ENCODE data around the gene LMNA.

DNA sequence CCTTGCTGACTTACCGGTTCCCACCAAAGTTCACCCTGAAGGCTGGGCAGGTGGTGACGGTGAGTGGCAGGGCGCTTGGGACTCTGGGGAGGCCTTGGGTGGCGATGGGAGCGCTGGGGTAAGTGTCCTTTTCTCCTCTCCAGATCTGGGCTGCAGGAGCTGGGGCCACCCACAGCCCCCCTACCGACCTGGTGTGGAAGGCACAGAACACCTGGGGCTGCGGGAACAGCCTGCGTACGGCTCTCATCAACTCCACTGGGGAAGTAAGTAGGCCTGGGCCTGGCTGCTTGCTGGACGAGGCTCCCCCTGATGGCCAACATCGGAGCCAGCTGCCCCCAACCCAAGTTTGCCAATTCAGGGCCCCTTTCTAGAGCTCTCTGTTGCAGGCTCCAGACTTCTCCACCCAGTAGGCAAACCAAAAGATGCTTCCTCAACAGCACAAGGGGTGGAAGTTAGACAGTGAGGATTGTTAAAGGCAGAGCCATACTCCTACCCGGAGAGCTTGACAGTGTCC is 22.5 kb downstream of the LMNA start:
- TF ChIP-seq, protein P1, sequence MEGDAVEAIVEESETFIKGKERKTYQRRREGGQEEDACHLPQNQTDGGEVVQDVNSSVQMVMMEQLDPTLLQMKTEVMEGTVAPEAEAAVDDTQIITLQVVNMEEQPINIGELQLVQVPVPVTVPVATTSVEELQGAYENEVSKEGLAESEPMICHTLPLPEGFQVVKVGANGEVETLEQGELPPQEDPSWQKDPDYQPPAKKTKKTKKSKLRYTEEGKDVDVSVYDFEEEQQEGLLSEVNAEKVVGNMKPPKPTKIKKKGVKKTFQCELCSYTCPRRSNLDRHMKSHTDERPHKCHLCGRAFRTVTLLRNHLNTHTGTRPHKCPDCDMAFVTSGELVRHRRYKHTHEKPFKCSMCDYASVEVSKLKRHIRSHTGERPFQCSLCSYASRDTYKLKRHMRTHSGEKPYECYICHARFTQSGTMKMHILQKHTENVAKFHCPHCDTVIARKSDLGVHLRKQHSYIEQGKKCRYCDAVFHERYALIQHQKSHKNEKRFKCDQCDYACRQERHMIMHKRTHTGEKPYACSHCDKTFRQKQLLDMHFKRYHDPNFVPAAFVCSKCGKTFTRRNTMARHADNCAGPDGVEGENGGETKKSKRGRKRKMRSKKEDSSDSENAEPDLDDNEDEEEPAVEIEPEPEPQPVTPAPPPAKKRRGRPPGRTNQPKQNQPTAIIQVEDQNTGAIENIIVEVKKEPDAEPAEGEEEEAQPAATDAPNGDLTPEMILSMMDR (IDR thresholded peaks at IDR 0.05): no peak
- TF ChIP-seq POLR2A (IDR thresholded peaks at IDR 0.05): no peak
